ENCODE measurements around the gene C1QL3. TPM values are rescaled to one million over a fixed set of nuclear protein-coding genes. Genes with fewer than 3 reads are reported as not detected.

Gene C1QL3
- total RNA-seq, result 0.48 TPM in 1 of 2 replicates, not detected in the other

GRCh38 chr10:16521311-16522016, at the start of gene C1QL3:
C1QL3 (minus strand) TSS chr10:16521879; CDS start chr10:16521065, 814 bp downstream.

Small RNA genes lying within 50 kb of the gene (small RNA-seq; reads per million reads assigned to genes)
- gene RNU2-18P, result 6.7 reads per million, percentile 94 among the genes with 10 or more reads in this experiment

Other genes with a start within 250 kb of the C1QL3 start
- gene PTER, start 84.9 kb downstream of the C1QL3 start, total RNA-seq, result 5.3 and 6.9 TPM in 2 replicates